Brain pericyte (primary cell): Measurements from ENCODE around the gene SLC10A7.

Experiments used
- DNase-seq: peaks from one replicate; pipeline ENCODE4 v3.0.0-alpha.2; 2012; ENCODE audit warnings: low read depth, low spot score

SLC10A7 gene

DNA sequence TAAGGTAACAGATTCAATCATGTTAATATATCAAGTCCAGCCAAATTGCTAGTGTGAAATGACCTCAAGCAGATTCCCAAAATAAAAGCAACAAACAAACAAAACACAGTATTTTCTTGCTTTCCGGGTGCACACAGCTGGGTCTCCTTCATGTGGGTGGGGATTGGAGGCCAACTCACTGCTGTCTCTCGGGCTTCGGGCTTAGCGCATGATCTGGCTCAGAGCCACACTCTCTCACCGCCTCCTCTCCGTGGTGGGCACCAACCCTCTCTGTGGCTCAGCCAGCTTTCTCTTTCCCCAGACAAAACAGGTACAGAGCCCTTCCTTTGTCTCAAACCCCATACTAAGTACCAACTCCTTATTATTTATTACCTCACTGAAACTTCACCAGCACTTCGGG, 310.3 kb downstream of the SLC10A7 start:
- DNase-seq, result no peak

DNA sequence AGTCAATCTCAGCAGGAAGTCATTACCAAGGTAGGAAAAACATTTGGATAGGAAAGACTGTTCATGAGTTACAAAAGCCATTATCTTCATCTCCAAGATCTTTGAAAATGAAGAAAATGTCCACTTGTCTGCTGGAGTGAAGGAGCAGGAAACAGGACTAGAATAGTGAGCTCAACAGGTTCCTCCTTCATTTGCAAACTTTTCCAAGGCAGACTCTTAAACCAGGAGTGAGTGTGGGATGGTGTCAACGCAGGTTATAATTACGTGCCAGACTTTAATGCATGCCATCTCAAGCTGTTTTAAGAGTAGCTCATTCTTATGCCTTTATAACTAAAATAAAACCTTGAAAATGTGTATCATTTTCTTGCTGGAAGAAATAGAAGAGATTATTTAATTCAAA, 310.9 kb downstream of the SLC10A7 start:
- DNase-seq, result no peak

DNA sequence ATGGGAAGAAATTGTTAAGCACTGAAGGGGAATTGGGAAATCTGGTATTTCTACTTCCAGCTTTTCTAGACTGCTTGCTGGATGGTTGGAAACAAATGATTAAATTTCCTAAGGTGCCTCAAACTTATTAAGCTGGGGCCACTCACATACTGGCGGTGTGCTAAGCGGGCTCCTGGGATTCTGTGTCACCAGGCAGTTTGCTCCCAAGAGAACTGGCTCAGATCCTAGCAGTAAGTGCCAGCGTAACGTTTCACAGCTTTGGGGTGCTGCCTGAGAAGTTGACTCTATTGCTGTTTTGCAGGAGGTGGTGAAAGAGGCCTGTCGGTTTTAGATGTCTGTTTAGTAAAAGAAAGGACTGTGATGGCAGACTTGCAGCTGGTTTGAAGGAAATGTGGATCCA, 314.3 kb downstream of the SLC10A7 start:
- no peak for DNase-seq
